IMR-90 (cell line): ENCODE results near the gene WFDC5. TPM values are rescaled to one million over a fixed set of nuclear protein-coding genes. Genes with fewer than 3 reads are reported as not detected.

Source experiments
- ATAC-seq: fragments of 200-7000 bp; cut with Tn5 transposase; 2 replicates; pipeline ENCODE4 v1.9.1; 2020; ENCODE audit warnings: low read depth, mild to moderate bottlenecking, moderate library complexity
- BruUV-seq: library from RNA; stranded (reverse); fragments of 400-500 nt; replicated peaks from 2 replicates; lab custom pipeline; 2021; lab: Mats Ljungman, UMichigan
- CTCF ChIA-PET: fragments of 300-600 bp; formaldehyde crosslinking; extraction: SDS; loops from one replicate; lab custom pipeline; 2021; ENCODE audit warnings: antibody characterized with exemption; lab: Yijun Ruan, JAX
- POLR2A ChIA-PET: fragments of 300-600 bp; sonication (Branson Sonifier 250); formaldehyde crosslinking; loops from one replicate; lab custom pipeline; 2022; ENCODE audit warnings: antibody characterized with exemption; ENCODE audit not compliant: unreplicated experiment; lab: Charles Lee
- DNase-seq: peaks from one replicate; pipeline ENCODE4 v3.0.0; 2013
- H2AFZ ChIP-seq: replicated peaks from 2 replicates; pipeline ENCODE3; 2013; ENCODE audit warnings: low read length, mild to moderate bottlenecking; ENCODE audit not compliant: poor library complexity
- H2AK5ac ChIP-seq: 2 replicates; pipeline ENCODE4 v1.6.1; 2013; ENCODE audit warnings: low read depth, low read length, inconsistent platforms
- H2AK9ac ChIP-seq: replicated peaks from 2 replicates; pipeline ENCODE3; 2013; ENCODE audit warnings: mild to moderate bottlenecking, low read depth, low read length, moderate library complexity; ENCODE audit not compliant: poor library complexity
- H2BK120ac ChIP-seq: 2 replicates; pipeline ENCODE4 v1.6.1; 2013; ENCODE audit warnings: low read depth, low read length, inconsistent platforms
- H2BK15ac ChIP-seq: 3 replicates; pipeline ENCODE4 v1.6.1; 2013; ENCODE audit warnings: low read depth, low read length, inconsistent platforms
- H2BK20ac ChIP-seq: 2 replicates; pipeline ENCODE4 v1.6.1; 2013; ENCODE audit warnings: low read depth, mild to moderate bottlenecking, inconsistent platforms, low read length, moderate library complexity
- H2BK5ac ChIP-seq: 2 replicates; pipeline ENCODE4 v1.6.1; 2013; ENCODE audit warnings: mild to moderate bottlenecking, low read depth, low read length, inconsistent platforms; ENCODE audit not compliant: poor library complexity, severe bottlenecking
- H3K14ac ChIP-seq: replicated peaks from 2 replicates; pipeline ENCODE4 v1.6.1; 2013; ENCODE audit warnings: low read depth, low read length, inconsistent platforms
- H3K18ac ChIP-seq: 2 replicates; pipeline ENCODE4 v1.6.1; 2013; ENCODE audit warnings: low read depth, low read length, control low read depth
- H3K23ac ChIP-seq: 2 replicates; pipeline ENCODE4 v1.6.1; 2013; ENCODE audit warnings: low read depth, low read length, inconsistent platforms
- H3K27ac ChIP-seq: 2 replicates; pipeline ENCODE4 v1.5.1; 2013; ENCODE audit warnings: mild to moderate bottlenecking, control low read depth, low read length; ENCODE audit not compliant: insufficient read depth
- H3K27me3 ChIP-seq: 2 replicates; pipeline ENCODE4 v1.6.1; 2013; ENCODE audit warnings: low read length; ENCODE audit not compliant: control insufficient read depth, insufficient read depth
- H3K36me3 ChIP-seq: 2 replicates; pipeline ENCODE4 v1.6.1; 2013; ENCODE audit warnings: low read length, mixed read lengths; ENCODE audit not compliant: control insufficient read depth, insufficient read depth
- H3K4ac ChIP-seq: 2 replicates; pipeline ENCODE4 v1.6.1; 2013; ENCODE audit warnings: low read depth, low read length, inconsistent platforms
- H3K4me1 ChIP-seq: 2 replicates; pipeline ENCODE4 v1.6.1; 2013; ENCODE audit warnings: low read length, mixed read lengths; ENCODE audit not compliant: control insufficient read depth, insufficient read depth
- H3K4me2 ChIP-seq: 2 replicates; pipeline ENCODE4 v1.6.1; 2013; ENCODE audit warnings: low read depth, mild to moderate bottlenecking, control low read depth, low read length, moderate library complexity
- H3K4me3 ChIP-seq: 2 replicates; pipeline ENCODE4 v1.5.1; 2013; ENCODE audit warnings: low read depth, mild to moderate bottlenecking, control low read depth, low read length, moderate library complexity; ENCODE audit not compliant: insufficient read depth
- H3K56ac ChIP-seq: 2 replicates; pipeline ENCODE4 v1.6.1; 2013; ENCODE audit warnings: low read length, inconsistent platforms; ENCODE audit not compliant: insufficient read depth; ENCODE audit errors: extremely low read depth
- H3K79me1 ChIP-seq, 2 experiments: 2 replicates each; pipeline ENCODE4 v1.6.1; 2013; ENCODE audit warnings: low read length in 2 of 2, inconsistent platforms in 1 of 2, low read depth in 1 of 2
- H3K9ac ChIP-seq: 2 replicates; pipeline ENCODE4 v1.6.1; 2013; ENCODE audit warnings: low read depth, low read length, control low read depth
- H3K9me1 ChIP-seq: 2 replicates; pipeline ENCODE4 v1.6.1; 2013; ENCODE audit warnings: low read length, inconsistent platforms; ENCODE audit not compliant: insufficient read depth
- H3K9me3 ChIP-seq: 2 replicates; pipeline ENCODE4 v1.6.1; 2013; ENCODE audit warnings: low read length; ENCODE audit not compliant: control insufficient read depth, insufficient read depth
- H4K20me1 ChIP-seq: 2 replicates; pipeline ENCODE4 v1.6.1; 2013; ENCODE audit warnings: low read length, inconsistent platforms; ENCODE audit not compliant: insufficient read depth
- H4K5ac ChIP-seq: 2 replicates; pipeline ENCODE4 v1.6.1; 2013; ENCODE audit warnings: mild to moderate bottlenecking, low read depth, low read length, control low read depth
- H4K8ac ChIP-seq, 2 experiments: 2 replicates each; pipeline ENCODE4 v1.6.1; 2013; ENCODE audit warnings: low read depth in 2 of 2, low read length in 2 of 2, control low read depth in 1 of 2, inconsistent platforms in 1 of 2
- H4K91ac ChIP-seq: 2 replicates; pipeline ENCODE4 v1.6.1; 2013; ENCODE audit warnings: low read depth, low read length, inconsistent platforms; ENCODE audit not compliant: insufficient read depth
- MXI1 ChIP-seq: IDR thresholded peaks from 2 replicates; pipeline ENCODE4 v1.6.1; 2012; ENCODE audit warnings: low read depth, mild to moderate bottlenecking, low read length, moderate library complexity, borderline replicate concordance
- NFE2L2 ChIP-seq: fragments of 150-350 bp; IDR thresholded peaks from 2 replicates; pipeline ENCODE4 v1.6.1; 2016; ENCODE audit warnings: low read depth, mild to moderate bottlenecking, low read length
- RAD21 ChIP-seq: IDR thresholded peaks from 2 replicates; pipeline ENCODE4 v1.6.1; 2012; ENCODE audit warnings: low read length, improper control_type of control experiment
- RCOR1 ChIP-seq: IDR thresholded peaks from 2 replicates; pipeline ENCODE4 v1.6.1; 2012; ENCODE audit warnings: mild to moderate bottlenecking, low read length, improper control_type of control experiment; ENCODE audit not compliant: insufficient replicate concordance
- RFX5 ChIP-seq: IDR thresholded peaks from 2 replicates; pipeline ENCODE4 v1.8.0; 2012; ENCODE audit warnings: low read depth, mild to moderate bottlenecking, low read length, moderate library complexity
- SMC3 ChIP-seq: fragments of 150-350 bp; IDR thresholded peaks from 2 replicates; pipeline ENCODE4 v1.6.1; 2016; ENCODE audit warnings: low read depth, mild to moderate bottlenecking, antibody characterized with exemption, low read length, moderate library complexity
- WGBS, 2 experiments: methylation state at CpG; one replicate each; pipeline versions ENCODE4 v1.1.5 to v1.1.7; 2013; ENCODE audit warnings: missing lambda C conversion rate in 2 of 2; ENCODE audit not compliant: insufficient read length in 1 of 2; ENCODE audit errors: extremely low coverage in 2 of 2; 5-methylcytosine and 5-hydroxymethylcytosine counted together
- dilution Hi-C: fragments of 300-500 bp; cut with HindIII; formaldehyde crosslinking; loops from one replicate; pipeline ENCODE4 v1.14.3; 2018; ENCODE audit warnings: low sequenced_read_pairs; ENCODE audit not compliant: unreplicated experiment
- in situ Hi-C: fragments of 300-500 bp; cut with MboI; formaldehyde crosslinking; loops from 3 replicates; pipeline ENCODE4 v1.14.3; 2019; ENCODE audit warnings: low sequenced_read_pairs, inconsistent platforms, mixed read lengths
- intact Hi-C: fragments of 100-400 bp; cut with micrococcal nuclease; formaldehyde crosslinking; loops from 2 replicates; pipeline ENCODE4 v1.10.0; 2022
- polyA plus RNA-seq, 3 experiments: library from polyadenylated mRNA; depleted of rRNA; stranded (reverse); fragments of >200 nt; gene quantifications; 2 replicates each; pipeline ENCODE4 v1.2.3, GENCODE V29; 2012; ENCODE audit warnings: low replicate concordance in 1 of 3
- total RNA-seq: library from RNA; depleted of rRNA; stranded (reverse); fragments of >200 nt; gene quantifications from 2 replicates; pipeline ENCODE4 v1.2.3, GENCODE V29; 2012
- TF ChIP-seq, protein P1 (sequence below): conservative IDR thresholded peaks from 2 replicates; pipeline ENCODE4 v1.5.1; 2012; ENCODE audit warnings: mild to moderate bottlenecking, low read depth, low read length, improper control_type of control experiment

The WFDC5 gene
- total and polyA plus RNA-seq, 2 of the 4 experiments (the other 2 are of a cell fraction), result not detected

DNA sequence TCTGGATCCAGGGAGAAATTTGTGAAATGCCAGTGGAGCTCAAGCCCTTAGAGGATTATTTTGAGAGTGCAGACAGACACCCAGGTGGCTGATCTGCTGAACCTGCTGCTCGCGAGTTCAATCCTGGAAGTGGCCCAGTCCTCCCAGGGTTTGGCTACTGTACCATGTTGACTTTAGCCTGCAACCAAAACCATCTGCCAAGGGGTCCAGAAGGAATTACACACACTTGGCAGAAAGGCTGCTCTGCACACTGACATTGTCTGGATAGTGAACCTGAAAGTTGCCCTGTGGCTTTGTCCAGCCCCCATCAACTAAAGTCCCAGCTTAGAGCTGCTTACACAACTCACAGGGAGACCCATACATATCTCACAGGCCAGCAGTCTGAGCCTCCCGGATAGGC lies 38.2 kb upstream of the WFDC5 start:
- no peaks in the 10 kb centered on the region for H3K9me1 ChIP-seq
- no peak overlapping the region for H2BK120ac ChIP-seq
- H4K8ac ChIP-seq, result no peak overlapping the region
- H3K79me1 ChIP-seq, result no peaks in the 10 kb centered on the region
- H2BK20ac ChIP-seq, result no peak overlapping the region
- no peak overlapping the region for H2AK9ac ChIP-seq
- no peaks in the 10 kb centered on the region; the same call in 1 of the 2 replicates for H3K4me1 ChIP-seq
- H3K56ac ChIP-seq, result no peak overlapping the region
- H4K5ac ChIP-seq, result no peak overlapping the region
- no peak overlapping the region for H3K4me2 ChIP-seq
- H4K91ac ChIP-seq, result no peak overlapping the region
- no peak overlapping the region for H2BK15ac ChIP-seq
- no peak overlapping the region for H3K27ac ChIP-seq
- CTCF ChIA-PET, result no interaction called here
- no peak overlapping the region for H3K14ac ChIP-seq
- peaks cover 7% of the 10 kb centered on the region for H3K27me3 ChIP-seq
- intact Hi-C loops, result no loop called here
- WGBS, 2 experiments, result no CpG with 5 or more reads among the region's 3 CpGs
- no peak overlapping the region for H3K9ac ChIP-seq
- no peak overlapping the region for H3K18ac ChIP-seq
- H4K20me1 ChIP-seq, result no peaks in the 10 kb centered on the region
- no TSS peak for BruUV-seq
- H3K23ac ChIP-seq, result no peak overlapping the region
- H3K4me3 ChIP-seq, result no peak overlapping the region
- no peak for TF ChIP-seq RAD21
- no peak for TF ChIP-seq MXI1
- no peak for TF ChIP-seq NFE2L2
- TF ChIP-seq RFX5, result no peak
- no peak for TF ChIP-seq RCOR1
- TF ChIP-seq, protein P1, sequence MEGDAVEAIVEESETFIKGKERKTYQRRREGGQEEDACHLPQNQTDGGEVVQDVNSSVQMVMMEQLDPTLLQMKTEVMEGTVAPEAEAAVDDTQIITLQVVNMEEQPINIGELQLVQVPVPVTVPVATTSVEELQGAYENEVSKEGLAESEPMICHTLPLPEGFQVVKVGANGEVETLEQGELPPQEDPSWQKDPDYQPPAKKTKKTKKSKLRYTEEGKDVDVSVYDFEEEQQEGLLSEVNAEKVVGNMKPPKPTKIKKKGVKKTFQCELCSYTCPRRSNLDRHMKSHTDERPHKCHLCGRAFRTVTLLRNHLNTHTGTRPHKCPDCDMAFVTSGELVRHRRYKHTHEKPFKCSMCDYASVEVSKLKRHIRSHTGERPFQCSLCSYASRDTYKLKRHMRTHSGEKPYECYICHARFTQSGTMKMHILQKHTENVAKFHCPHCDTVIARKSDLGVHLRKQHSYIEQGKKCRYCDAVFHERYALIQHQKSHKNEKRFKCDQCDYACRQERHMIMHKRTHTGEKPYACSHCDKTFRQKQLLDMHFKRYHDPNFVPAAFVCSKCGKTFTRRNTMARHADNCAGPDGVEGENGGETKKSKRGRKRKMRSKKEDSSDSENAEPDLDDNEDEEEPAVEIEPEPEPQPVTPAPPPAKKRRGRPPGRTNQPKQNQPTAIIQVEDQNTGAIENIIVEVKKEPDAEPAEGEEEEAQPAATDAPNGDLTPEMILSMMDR, result no peak
- no peak for TF ChIP-seq SMC3
- dilution Hi-C loops, result no loop called here
- H3K9me3 ChIP-seq, result no peaks in the 10 kb centered on the region
- ATAC-seq (no peak), DNase-seq (no peak)
- H3K4ac ChIP-seq, result no peak overlapping the region
- no peak overlapping the region for H2AK5ac ChIP-seq
- POLR2A ChIA-PET, result no interaction called here
- H3K36me3 ChIP-seq, result no peaks in the 10 kb centered on the region
- H2AFZ ChIP-seq, result no peak overlapping the region
- H2BK5ac ChIP-seq, result no peak overlapping the region
- in situ Hi-C loops, result no loop called here
